ENCODE results near the gene TSHZ3. TPM values are rescaled to one million over a fixed set of nuclear protein-coding genes. Genes with fewer than 3 reads are reported as not detected.

The TSHZ3 gene
- total and polyA plus RNA-seq, 7 donors = 0.46 to 27.7 (median 16.1) TPM

DNA sequence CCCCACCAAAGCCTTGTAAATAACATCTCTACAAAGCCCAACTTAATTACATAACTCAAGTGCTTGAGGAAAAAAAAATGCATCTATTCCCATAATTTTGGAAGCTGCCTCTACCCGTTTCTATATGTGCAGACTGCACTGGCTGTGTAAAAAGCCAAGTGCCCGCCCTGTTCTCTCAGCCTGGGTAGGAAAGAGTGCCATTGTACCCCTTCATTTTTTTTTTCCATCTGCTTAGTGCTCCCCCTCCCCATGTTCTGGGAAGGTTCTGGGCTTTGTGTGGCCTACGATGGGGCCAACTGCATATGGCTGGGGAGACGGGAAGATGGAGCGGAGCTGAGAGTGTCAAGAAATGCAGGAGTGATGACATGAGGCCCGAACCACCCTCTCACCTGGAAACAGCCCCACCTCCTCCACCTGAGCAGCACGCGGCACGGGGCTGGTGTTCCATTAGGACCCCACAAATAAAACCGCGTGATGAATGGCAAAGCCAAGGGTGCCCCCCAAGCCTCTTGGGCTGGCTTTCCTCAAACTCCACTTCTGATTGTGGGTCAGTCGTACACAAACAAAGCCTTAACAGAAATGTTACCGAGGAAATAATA lies 42.1 kb downstream of the TSHZ3 start:
- H3K4me3 ChIP-seq = no peak overlapping the region
- TF ChIP-seq POLR2A (IDR thresholded peaks at IDR 0.05) = no peak
- WGBS, 2 donors = 87 to 91% methylated on average over 13 of the region's 13 CpGs
- no peak overlapping the region for H3K27ac ChIP-seq
- DNase-seq = peak; percentile 26
- no peaks in the 10 kb centered on the region for H3K9me3 ChIP-seq
- intact Hi-C loops (cut with DNase I) = no loop called here
- H3K27me3 ChIP-seq = no peaks in the 10 kb centered on the region
- H3K36me3 ChIP-seq = no peaks in the 10 kb centered on the region
- H3K4me1 ChIP-seq = peaks cover 0 to 32% (median 10%) of the 10 kb centered on the region in 4 donors

DNA sequence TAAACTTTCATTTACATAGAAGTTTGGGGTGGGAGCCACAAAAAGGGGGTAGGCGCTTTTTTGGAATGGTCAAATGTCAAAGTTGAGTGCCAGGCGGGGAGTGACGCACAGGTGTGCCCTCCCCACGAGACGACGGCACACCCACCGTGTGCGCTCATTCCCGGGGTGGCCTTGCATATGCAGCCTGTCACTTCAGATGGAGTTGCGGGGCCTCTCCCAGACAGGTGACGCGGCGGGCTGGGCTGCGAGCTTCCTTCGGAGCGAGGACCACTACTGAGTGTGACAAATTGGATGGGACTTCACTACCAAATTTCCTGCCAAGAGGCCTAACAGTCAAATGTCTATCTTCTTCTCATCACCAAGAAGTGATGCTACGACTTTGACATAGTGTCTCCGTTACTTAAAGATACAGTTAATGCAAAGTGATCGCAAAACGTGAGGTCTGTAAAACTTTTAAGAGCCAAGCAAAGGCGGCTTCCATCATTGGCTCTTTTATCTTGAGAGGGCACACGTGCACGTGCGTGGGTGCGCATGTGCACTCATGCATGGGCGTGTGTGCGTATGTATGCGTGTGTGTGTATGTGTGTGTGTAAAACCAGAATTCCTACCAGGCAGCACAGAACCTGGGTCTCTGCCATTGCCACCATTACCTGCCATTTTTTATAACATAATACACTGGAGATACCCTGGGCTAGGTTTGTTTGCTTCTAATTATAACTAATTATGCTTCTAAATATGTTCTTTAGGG lies 43.1 kb downstream of the TSHZ3 start:
- H3K27ac ChIP-seq = no peak overlapping the region
- no peaks in the 10 kb centered on the region for H3K36me3 ChIP-seq
- H3K4me1 ChIP-seq = peaks cover 0 to 29% (median 7%) of the 10 kb centered on the region in 4 donors
- no peaks in the 10 kb centered on the region for H3K27me3 ChIP-seq
- intact Hi-C loops (cut with DNase I) = no loop called here
- no peaks in the 10 kb centered on the region for H3K9me3 ChIP-seq
- no peak overlapping the region for H3K4me3 ChIP-seq
- peak; percentile 52 for DNase-seq
- no peak for TF ChIP-seq POLR2A (IDR thresholded peaks at IDR 0.05)
- WGBS, 2 donors = 87 to 91% methylated on average over 28 of the region's 28 CpGs

DNA sequence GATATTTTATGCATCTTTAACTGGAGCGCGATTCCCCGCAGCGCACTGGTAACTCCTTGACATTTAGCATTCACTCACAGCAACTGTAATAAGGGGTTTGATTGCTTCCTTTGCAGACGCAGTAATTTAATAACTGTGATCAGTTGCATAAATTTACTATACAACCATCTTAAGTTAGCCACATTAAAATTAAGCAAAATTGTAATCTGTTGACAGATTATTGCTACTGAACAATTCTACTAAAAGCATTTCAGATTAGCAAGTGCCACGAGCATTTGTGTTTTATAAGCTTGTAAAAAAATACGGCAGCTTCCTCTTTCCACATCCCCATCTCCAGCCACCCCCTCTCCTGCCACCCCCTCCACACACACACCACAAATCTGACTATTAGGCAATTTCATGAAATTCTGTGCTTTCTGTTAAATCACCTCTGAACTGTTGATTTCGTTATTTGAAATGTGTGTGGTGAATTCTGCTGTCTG lies 44.4 kb downstream of the TSHZ3 start:
- WGBS, 2 donors = 48 to 53% methylated on average over 8 of the region's 8 CpGs
- intact Hi-C loops (cut with DNase I) = no loop called here
- TF ChIP-seq POLR2A (IDR thresholded peaks at IDR 0.05) (no peak), EP300 (IDR thresholded peaks at IDR 0.05) (no peak), POLR2AphosphoS5 (IDR thresholded peaks at IDR 0.05) (no peak)
- TF ChIP-seq, protein P1, sequence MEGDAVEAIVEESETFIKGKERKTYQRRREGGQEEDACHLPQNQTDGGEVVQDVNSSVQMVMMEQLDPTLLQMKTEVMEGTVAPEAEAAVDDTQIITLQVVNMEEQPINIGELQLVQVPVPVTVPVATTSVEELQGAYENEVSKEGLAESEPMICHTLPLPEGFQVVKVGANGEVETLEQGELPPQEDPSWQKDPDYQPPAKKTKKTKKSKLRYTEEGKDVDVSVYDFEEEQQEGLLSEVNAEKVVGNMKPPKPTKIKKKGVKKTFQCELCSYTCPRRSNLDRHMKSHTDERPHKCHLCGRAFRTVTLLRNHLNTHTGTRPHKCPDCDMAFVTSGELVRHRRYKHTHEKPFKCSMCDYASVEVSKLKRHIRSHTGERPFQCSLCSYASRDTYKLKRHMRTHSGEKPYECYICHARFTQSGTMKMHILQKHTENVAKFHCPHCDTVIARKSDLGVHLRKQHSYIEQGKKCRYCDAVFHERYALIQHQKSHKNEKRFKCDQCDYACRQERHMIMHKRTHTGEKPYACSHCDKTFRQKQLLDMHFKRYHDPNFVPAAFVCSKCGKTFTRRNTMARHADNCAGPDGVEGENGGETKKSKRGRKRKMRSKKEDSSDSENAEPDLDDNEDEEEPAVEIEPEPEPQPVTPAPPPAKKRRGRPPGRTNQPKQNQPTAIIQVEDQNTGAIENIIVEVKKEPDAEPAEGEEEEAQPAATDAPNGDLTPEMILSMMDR (IDR thresholded peaks at IDR 0.05) = no peak

DNA sequence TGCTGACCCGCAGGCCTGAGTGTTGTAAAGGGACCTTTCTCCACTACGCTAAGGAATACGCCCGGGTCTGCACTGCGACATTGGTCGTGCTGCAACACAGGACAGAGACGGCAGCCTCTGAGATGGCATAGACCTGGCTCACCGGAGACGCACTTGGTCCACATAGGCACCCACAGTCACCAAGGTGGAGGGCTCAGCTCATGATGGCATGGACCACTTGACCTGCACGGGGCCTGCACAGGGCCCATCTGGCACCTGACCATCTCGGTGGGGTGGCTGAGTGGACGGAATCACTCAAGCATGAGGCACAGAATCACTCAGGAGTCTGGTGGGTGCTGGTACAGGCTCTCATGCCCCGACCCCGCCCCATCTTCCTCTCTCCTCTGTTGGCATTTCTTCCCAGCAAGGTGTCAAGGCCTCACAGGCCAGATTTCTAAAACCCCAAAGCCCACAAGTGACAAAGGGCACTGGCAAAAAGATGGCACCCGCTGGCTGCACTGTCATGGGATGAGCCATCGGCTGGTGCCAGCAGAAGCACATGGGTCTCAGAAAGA lies 45.9 kb downstream of the TSHZ3 start:
- 93 to 94% methylated on average over 16 of the region's 16 CpGs for WGBS, 2 donors
- no peaks in the 10 kb centered on the region for H3K27me3 ChIP-seq
- TF ChIP-seq EP300 (IDR thresholded peaks at IDR 0.05) = no peak
- TF ChIP-seq POLR2AphosphoS5 (IDR thresholded peaks at IDR 0.05) = no peak
- no peak for TF ChIP-seq POLR2A (IDR thresholded peaks at IDR 0.05)
- TF ChIP-seq, protein P1 (IDR thresholded peaks at IDR 0.05) = no peak
- intact Hi-C loops (cut with DNase I) = no loop called here
- H3K9me3 ChIP-seq = no peaks in the 10 kb centered on the region
- no peak overlapping the region for H3K27ac ChIP-seq
- H3K4me1 ChIP-seq = peaks cover 0 to 31% (median 7%) of the 10 kb centered on the region in 4 donors
- no peak overlapping the region for H3K4me3 ChIP-seq
- H3K36me3 ChIP-seq = no peaks in the 10 kb centered on the region
- DNase-seq = peak; percentile 60

More for the DNA sequence above, 44.4 kb downstream of the TSHZ3 start:
- no peaks in the 10 kb centered on the region for H3K27me3 ChIP-seq
- no peaks in the 10 kb centered on the region for H3K9me3 ChIP-seq
- H3K36me3 ChIP-seq = no peaks in the 10 kb centered on the region
- peak; percentile 52 for DNase-seq
- peaks cover 0 to 31% (median 7%) of the 10 kb centered on the region in 4 donors for H3K4me1 ChIP-seq
- no peak overlapping the region for H3K4me3 ChIP-seq
- H3K27ac ChIP-seq = no peak overlapping the region

DNA sequence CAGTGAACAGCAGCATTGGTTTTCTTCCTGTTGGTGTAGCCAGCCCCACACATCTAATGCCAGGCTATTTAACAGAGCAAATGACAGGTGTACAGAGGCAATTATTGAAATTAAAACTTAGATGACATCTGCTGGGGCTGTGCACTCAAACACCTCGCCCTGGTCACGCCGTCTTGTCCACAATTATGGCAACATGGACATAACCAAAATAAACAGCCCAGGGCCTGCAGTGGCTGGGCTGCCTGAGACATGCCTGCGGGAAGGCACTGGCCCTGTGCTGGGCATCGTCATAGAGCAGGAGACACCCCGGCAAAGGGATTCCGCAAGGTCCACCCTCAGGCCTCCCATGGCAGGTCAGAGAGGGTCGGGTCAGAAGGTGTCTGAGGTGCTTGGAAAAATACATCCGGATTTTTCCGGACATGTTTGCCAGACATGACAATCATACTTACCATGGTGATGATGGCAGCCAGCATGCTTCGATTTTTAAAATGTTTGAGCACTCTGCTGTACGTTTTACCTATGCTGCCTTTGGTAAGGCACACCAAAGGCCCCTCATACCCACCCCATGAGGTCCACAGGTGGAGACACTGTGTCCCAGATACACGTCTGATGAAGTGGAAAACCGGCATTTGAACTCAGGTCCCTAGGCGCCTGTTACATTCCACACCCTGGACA lies 47.8 kb downstream of the TSHZ3 start:
- no peaks in the 10 kb centered on the region for H3K36me3 ChIP-seq
- DNase-seq = peak; percentile 43
- H3K4me1 ChIP-seq = peaks cover 0 to 21% (median 7%) of the 10 kb centered on the region in 4 donors
- H3K9me3 ChIP-seq = no peaks in the 10 kb centered on the region
- no peak overlapping the region for H3K4me3 ChIP-seq
- no peak overlapping the region for H3K27ac ChIP-seq
- intact Hi-C loops (cut with DNase I) = no loop called here
- 77 to 84% methylated on average over 15 of the region's 15 CpGs for WGBS, 2 donors
- TF ChIP-seq EP300 (IDR thresholded peaks at IDR 0.05) (no peak), POLR2A (IDR thresholded peaks at IDR 0.05) (no peak), POLR2AphosphoS5 (IDR thresholded peaks at IDR 0.05) (no peak)
- TF ChIP-seq, protein P1 (IDR thresholded peaks at IDR 0.05) = no peak
- no peaks in the 10 kb centered on the region for H3K27me3 ChIP-seq

Measured in sigmoid colon (tissue), 7 donors.